ENCODE results near the gene COMP.

COMP gene

DNA sequence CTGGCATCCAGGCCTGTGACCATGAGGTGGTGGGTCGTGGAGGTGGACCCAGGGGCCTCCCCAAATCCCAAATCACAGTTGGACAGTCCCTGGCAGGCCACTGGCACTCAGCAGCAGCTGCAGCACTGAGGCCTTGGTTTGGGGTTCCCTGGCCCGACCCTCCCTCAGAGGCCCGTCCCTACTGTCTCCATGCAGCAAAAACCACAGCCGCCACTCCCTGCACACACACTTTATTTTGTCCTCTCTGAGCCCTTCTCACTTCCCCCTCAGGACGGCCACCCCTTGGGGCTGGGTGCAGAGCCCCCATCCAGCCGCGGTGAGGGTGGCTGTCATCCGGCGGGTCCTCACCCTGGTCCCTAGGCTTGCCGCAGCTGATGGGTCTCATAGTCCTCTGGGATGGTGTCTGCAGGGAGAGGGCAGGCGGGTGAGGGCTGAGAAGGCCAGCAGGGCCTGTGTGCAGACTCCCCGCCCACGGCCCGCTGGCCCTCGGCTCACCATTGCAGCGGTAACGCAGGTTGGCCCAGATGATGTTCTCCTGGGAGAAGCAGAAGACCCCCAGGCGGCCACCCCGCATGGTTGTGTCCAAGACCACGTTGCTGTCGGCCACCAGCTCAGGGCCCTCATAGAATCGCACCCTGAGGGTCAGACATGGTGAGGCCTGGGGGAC, 8.4 kb downstream of the COMP start:
- DNase-seq (ENCODE audit: low read depth), result no peak

DNA sequence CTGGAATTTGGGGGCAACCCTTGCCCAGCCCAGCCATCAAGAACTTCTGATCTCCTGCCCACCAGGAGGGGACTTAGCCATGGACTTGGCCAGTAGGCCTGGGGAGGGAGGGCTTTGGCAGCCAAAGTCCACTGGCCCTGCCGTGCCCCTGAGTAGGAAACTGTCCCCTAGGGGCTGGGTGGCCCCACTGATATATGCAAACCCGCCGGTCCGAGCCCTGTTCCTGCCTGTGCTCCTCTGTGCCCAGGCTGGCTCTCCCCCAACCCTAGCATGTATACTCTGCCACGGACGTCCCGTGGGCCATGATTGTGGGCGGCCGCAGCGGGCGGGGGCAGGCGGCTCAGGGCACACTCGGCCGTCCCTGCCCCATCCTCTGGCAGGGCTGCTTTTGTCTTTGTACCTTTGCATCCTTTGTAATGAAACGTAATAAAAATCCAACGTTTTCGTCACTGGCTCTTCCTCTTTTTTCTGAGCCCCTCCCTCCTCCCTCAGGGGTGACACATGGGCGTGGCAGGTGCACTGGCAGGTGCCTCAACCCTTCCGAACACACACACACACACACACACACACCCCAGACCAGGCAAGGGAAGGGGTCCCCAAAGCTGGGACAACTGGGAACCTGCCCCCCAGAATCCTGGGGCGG, 9.1 kb downstream of the COMP start:
- no peak for DNase-seq (ENCODE audit: low read depth)

GRCh38 chr19:18781047-18781600, 10.0 kb downstream of the COMP start:
- DNase-seq (ENCODE audit: low read depth), result no peak

DNA sequence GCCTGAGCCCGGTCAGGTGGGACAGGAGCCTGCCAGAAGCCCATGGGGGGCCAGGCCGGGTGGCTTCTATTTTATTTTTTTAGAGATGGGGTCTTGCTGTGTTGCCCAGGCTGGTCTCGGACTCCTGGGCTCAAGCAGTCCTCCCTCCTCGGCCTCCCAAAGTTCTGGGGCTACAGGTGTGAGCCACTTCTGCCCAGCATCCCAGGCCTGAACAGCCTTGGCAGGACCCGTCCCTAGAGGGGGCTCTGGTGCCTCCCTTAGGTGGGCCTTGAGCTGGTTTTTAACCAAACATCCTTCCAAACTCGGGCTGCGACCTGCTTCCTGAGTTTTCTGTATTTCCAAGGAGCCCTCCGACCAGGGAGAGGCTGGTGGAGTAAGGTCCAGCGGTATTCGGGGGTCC, 10.5 kb downstream of the COMP start:
- no peak for DNase-seq (ENCODE audit: low read depth)

- no peak for DNase-seq (ENCODE audit: low read depth)
Observed at GRCh38 chr19:18780081-18780480, 11.0 kb downstream of the COMP start.

DNA sequence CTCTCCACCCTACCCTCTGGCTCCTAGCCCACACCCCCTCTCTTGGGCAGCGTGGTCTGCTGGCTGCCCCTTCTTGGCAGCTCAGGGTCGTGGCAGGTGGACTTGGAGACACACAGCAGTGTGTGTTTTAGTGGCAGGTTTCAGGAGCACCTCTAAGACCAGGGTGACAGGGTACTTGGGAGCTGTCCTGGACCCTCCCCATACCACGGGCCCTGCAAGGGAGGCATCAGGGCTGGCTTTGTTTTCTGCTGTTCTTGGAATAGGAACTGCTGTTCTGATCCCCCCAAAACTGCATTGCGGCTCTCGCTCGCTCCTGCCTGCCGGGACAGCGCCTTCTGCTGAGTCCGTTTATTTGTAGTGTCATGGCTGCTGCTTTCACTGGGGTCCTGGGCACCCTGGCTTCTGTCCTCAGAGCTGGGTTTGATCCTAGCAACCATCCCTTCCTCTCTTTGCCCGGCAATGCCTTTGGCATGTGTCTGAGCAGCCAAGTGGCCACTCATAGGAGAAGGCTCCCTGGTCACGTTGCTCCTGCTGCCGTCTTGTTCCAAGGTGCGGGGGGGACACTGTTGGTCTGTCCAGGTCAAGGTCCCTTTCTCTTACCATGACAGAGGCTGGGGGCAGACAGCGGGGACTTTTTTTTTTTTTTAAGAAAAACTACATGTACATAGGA, 12.1 kb downstream of the COMP start:
- no peak for DNase-seq (ENCODE audit: low read depth)

DNA sequence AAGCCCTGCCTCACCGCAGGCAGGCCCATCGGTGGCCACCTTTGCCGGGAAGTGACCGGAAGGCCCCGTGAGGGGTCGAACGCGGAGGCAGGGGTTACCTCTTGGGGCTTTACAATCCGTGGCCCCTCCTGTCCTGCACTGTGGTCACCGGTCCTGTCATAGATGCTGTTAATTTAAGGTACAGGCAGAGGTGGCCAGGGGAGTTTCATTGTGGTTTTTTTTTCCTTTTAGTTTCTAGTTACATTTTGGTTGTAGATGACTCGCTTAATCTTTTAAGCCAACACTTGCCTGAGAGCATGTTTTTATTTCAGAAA, 13.1 kb downstream of the COMP start:
- no peak for DNase-seq (ENCODE audit: low read depth)

- no peak for DNase-seq (ENCODE audit: low read depth)
Observed at GRCh38 chr19:18777301-18778075, 13.6 kb downstream of the COMP start.

- DNase-seq (ENCODE audit: low read depth), result no peak
Observed at GRCh38 chr19:18776736-18777135, 14.4 kb downstream of the COMP start.

GRCh38 chr19:18776288-18776594, 14.9 kb downstream of the COMP start:
- DNase-seq (ENCODE audit: low read depth), result no peak

- no peak for DNase-seq (ENCODE audit: low read depth)
Observed at GRCh38 chr19:18775586-18776287, 15.4 kb downstream of the COMP start.

DNA sequence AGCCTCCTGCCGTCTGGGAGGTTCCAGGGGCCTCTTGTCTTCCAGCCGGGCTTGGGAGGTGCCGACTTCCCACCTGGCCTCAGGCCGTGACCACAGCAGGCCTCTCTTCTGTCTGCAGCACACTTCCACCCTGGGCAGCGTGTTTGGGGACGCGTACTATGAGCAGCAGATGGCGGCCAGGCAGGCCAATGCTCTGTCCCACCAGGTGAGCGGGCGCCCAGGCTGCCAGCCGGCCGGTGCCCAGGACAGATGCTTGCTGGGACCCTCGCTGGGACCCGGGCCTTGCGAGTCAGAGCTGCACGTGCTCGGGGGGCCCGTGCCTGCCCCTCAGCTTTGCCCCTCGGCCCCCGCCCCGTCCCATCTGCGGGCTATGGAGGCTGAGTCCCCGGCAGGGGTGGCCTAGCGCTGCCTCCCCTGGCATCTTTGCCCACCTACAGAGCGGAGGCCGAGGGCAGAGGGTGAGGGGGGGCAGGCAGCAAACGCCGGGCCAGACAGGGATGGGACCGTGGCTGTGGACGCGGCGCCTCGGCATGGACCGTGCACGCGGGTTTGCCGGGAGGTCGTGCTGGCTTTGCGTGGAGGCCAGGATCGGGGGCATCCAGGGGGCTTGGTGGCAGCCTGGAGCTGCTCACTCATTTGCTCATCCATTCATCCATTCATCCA, 16.2 kb downstream of the COMP start:
- DNase-seq (ENCODE audit: low read depth), result no peak

- no peak for DNase-seq (ENCODE audit: low read depth)
Observed at GRCh38 chr19:18774107-18774506, 17.0 kb downstream of the COMP start.

GRCh38 chr19:18773682-18774081, 17.4 kb downstream of the COMP start:
- DNase-seq (ENCODE audit: low read depth), result no peak

DNA sequence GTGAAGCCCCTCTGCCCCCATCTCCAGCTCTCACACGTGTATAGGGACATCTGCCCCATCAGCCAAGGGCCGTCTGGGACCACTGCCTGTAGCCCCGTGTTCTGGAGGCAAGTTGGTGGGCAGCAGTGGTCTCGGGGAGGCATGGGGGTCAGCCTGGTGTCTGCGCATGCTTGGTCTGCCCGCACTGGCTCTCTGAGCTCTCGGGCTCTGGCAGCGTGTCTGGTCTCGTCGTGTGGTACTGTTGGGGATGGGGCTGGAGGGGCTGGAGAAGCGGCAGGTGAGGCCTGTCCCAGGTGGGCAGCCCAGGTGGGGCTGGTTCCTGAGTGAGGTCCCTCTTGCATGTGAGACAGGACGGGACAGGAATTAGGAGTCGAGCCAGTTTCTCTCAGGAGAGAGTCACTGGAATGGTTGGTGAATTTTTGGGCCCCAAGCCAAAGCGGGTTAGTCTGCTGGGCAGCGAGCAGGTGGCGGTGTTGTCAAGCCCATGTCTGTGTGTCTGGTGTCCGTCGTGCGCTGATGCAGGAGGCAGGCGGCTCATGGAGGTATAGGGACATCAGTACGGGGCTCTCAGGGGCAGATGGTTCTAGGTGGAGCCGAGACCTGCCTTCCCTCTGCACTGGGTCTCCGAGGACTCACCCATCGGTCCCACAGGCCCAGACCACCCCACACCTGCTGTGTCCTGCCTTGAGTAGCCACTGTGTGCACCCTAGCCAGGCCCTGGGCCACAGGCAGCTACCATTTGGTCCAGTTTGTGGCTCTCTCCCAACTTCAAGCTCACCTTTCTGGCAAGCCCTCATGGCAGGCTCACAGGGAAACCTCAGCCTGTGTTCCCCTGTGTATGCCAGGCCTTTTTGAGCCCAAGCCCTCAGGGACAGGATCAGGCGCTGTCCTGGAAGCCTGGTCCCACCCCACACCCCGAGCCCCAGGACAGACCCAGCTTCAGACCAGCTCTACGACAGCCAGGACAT, 18.2 kb downstream of the COMP start:
- no peak for DNase-seq (ENCODE audit: low read depth)

DNA sequence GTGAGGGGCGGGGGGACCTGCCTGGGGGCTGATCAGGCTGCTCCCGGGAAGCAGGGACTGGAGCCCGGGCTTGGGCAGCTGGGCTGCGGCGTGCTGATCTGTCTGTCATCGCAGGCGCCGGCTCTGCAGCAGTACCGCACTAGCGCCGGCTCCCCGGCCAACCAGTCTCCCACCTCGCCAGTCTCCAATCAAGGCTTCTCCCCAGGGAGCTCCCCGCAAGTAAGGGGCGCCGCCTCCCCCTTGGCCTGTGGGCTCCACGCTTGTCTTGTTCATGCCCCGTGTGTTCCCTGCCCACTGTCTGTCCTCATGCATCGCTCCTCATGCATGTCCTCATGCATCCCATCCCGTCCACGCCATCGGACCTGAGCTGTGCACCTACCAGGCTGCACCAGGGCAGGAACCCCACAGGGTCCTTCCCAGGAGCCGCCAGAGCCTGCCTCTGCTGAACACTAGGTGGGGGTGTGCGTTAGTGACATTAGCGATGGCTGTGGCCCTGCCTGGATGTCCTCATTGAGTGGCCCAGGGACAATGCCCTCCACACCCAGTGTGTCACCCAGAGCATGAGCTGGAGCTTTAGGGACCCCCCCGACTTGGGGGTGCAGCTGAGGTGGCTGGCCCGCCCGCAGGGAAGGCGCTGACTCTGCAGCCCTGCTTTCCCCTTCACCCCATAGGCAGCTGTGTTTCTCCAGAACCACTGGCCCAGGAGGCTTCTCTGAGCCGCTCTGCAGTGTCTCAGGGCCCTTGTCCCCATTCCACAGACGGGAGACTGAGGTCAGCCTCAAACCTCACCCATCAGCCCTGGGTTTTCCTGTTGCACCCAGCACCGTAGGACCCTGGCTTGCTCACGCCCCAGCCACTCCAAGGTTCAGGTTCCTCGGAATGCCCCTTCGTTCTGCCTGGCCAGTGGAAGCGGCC, 19.5 kb downstream of the COMP start:
- no peak for DNase-seq (ENCODE audit: low read depth)

DNA sequence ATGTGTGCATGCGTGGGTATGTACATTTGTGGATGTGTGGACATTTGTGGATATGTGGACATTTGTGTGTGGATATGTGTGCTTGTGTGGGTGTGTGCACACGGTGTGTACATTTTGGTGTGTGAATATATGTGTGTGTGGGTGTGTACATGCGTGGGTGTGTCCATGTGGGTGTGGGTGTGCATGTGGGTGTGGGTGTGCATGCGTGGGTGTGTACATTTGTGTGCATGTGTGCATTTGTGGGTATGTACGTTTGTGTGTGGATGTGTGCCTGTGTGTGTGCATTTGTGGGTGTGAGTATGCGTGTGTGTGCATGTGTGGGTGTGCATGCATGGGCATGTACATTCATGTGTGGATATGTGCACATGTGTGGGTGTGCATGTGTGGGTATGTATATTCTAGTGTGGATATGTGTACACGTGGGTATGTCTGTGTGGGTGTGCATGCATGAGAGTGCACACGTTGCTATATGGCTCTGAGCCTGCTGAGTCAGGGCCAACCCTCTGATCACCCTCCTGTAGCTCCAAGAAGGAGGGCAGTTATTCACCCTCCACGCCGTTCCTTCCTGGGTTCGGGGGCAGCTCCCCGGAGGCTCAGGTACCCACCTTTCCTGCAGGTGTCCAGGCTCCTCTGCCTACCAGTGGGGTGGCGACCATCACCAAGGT, 20.3 kb downstream of the COMP start:
- no peak for DNase-seq (ENCODE audit: low read depth)

DNA sequence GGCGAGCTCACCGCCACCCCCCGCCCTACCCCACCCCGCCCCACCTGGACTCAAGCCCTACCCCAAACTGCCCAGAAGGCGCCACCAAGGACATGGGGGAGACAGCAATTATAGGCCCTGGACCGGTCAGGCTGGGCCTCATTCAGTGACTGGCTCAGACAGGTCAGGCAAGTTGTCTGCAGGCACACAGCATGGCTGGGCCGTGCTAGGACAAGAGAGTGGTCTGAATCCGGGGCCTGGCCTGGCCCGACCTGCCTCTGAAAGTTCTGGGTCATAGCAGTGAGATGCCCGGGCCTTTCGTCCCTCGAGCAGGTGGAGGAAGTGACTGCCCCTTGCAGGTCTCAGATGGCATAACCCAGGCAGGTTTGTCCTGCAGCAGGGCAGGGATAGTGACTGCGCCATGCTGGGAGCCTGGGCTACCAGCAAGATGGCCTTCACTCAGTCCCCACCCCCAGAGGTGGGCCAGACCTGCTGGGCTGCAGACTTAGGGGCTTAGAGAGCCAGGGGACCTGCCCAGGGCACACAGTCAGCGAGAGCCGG, 21.0 kb downstream of the COMP start:
- no peak for DNase-seq (ENCODE audit: low read depth)
